Measurements from ENCODE around the gene ANKRD42.

Gene ANKRD42

GRCh38 chr11:83156144-83156995 lies 37.1 kb upstream of the ANKRD42 start:
- Histone ChIP-seq H4K20me1 (ENCODE audit: insufficient read depth, low read length) (peaks cover 19% of the 10 kb centered on the region), H3K4me3 (ENCODE audit: low read length) (peak overlapping the region; percentile 86), H2AFZ (ENCODE audit: low read length) (peak overlapping the region; percentile 56), H3K79me2 (ENCODE audit: low read length) (peaks cover 45% of the 10 kb centered on the region), H3K4me2 (ENCODE audit: low read depth, low read length) (peak overlapping the region; percentile 65), H3K9ac (ENCODE audit: low read length) (peak overlapping the region; percentile 77), H3K9me2 (replicated peaks; ENCODE audit: insufficient read depth, low read length) (no peaks in the 10 kb centered on the region), H3F3A (ENCODE audit: insufficient read depth, low read length) (peaks cover 42% of the 10 kb centered on the region), H3K4me1 (ENCODE audit: low read length) (peaks cover 20% of the 10 kb centered on the region), H3K27ac (ENCODE audit: low read length) (peak overlapping the region; percentile 89), H3K9me3 (replicated peaks; ENCODE audit: insufficient read depth, low read length) (no peaks in the 10 kb centered on the region), H3K27me3 (replicated peaks; ENCODE audit: insufficient read depth, low read length) (no peaks in the 10 kb centered on the region), H3K36me3 (replicated peaks; ENCODE audit: insufficient read depth, low read length) (no peaks in the 10 kb centered on the region; the same call in 1 of the 2 replicates)
- DNase-seq: peak; percentile 100
- TF ChIP-seq EZH2 (optimal IDR thresholded peaks at IDR 0.05; ENCODE audit: low read depth, low read length): no peak
- TF ChIP-seq EZH2phosphoT487 (IDR thresholded peaks at IDR 0.05; ENCODE audit: low read length): no peak
- TF ChIP-seq, protein P1, sequence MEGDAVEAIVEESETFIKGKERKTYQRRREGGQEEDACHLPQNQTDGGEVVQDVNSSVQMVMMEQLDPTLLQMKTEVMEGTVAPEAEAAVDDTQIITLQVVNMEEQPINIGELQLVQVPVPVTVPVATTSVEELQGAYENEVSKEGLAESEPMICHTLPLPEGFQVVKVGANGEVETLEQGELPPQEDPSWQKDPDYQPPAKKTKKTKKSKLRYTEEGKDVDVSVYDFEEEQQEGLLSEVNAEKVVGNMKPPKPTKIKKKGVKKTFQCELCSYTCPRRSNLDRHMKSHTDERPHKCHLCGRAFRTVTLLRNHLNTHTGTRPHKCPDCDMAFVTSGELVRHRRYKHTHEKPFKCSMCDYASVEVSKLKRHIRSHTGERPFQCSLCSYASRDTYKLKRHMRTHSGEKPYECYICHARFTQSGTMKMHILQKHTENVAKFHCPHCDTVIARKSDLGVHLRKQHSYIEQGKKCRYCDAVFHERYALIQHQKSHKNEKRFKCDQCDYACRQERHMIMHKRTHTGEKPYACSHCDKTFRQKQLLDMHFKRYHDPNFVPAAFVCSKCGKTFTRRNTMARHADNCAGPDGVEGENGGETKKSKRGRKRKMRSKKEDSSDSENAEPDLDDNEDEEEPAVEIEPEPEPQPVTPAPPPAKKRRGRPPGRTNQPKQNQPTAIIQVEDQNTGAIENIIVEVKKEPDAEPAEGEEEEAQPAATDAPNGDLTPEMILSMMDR (IDR thresholded peaks at IDR 0.05; ENCODE audit: low read length): no peak

GRCh38 chr11:83156996-83157593 lies 36.4 kb upstream of the ANKRD42 start, which contains the start of gene PCF11:
PCF11 (plus strand) TSS chr11:83157131; CDS start chr11:83157440, 309 bp downstream.
- peaks cover 52% of the 10 kb centered on the region for H3K79me2 ChIP-seq (ENCODE audit: low read length)
- H4K20me1 ChIP-seq (ENCODE audit: insufficient read depth, low read length): peaks cover 19% of the 10 kb centered on the region
- peak within 1 kb of the TSS; percentile 56 for H2AFZ ChIP-seq (ENCODE audit: low read length)
- H3K9me2 ChIP-seq (replicated peaks; ENCODE audit: insufficient read depth, low read length): no peaks in the 10 kb centered on the region
- no peaks in the 10 kb centered on the region for H3K9me3 ChIP-seq (replicated peaks; ENCODE audit: insufficient read depth, low read length)
- H3K4me1 ChIP-seq (ENCODE audit: low read length): peaks cover 27% of the 10 kb centered on the region
- peaks cover 49% of the 10 kb centered on the region for H3F3A ChIP-seq (ENCODE audit: insufficient read depth, low read length)
- TF ChIP-seq, protein P1 (IDR thresholded peaks at IDR 0.05; ENCODE audit: low read length): no peak
- TF ChIP-seq EZH2 (optimal IDR thresholded peaks at IDR 0.05; ENCODE audit: low read depth, low read length): no peak
- no peak for TF ChIP-seq EZH2phosphoT487 (IDR thresholded peaks at IDR 0.05; ENCODE audit: low read length)
- peak within 1 kb of the TSS; percentile 98 for H3K9ac ChIP-seq (ENCODE audit: low read length)
- H3K27me3 ChIP-seq (replicated peaks; ENCODE audit: insufficient read depth, low read length): no peaks in the 10 kb centered on the region
- H3K27ac ChIP-seq (ENCODE audit: low read length): peak within 1 kb of the TSS; percentile 89
- DNase-seq: no peak
- H3K36me3 ChIP-seq (replicated peaks; ENCODE audit: insufficient read depth, low read length): no peaks in the 10 kb centered on the region; the same call in 1 of the 2 replicates
- peak within 1 kb of the TSS; percentile 65 for H3K4me2 ChIP-seq (ENCODE audit: low read depth, low read length)
- H3K4me3 ChIP-seq (ENCODE audit: low read length): peak within 1 kb of the TSS; percentile 98

GRCh38 chr11:83157594-83158356 lies 35.7 kb upstream of the ANKRD42 start:
- H3K4me3 ChIP-seq (ENCODE audit: low read length): peak overlapping the region; percentile 98
- H3K4me2 ChIP-seq (ENCODE audit: low read depth, low read length): peak overlapping the region; percentile 40
- H4K20me1 ChIP-seq (ENCODE audit: insufficient read depth, low read length): peaks cover 19% of the 10 kb centered on the region
- H3K9me2 ChIP-seq (replicated peaks; ENCODE audit: insufficient read depth, low read length): no peaks in the 10 kb centered on the region
- no peak overlapping the region for H2AFZ ChIP-seq (ENCODE audit: low read length)
- H3K9me3 ChIP-seq (replicated peaks; ENCODE audit: insufficient read depth, low read length): no peaks in the 10 kb centered on the region
- TF ChIP-seq EZH2phosphoT487 (IDR thresholded peaks at IDR 0.05; ENCODE audit: low read length): no peak
- TF ChIP-seq EZH2 (optimal IDR thresholded peaks at IDR 0.05; ENCODE audit: low read depth, low read length): no peak
- TF ChIP-seq, protein P1 (IDR thresholded peaks at IDR 0.05; ENCODE audit: low read length): no peak
- peak overlapping the region; percentile 98 for H3K9ac ChIP-seq (ENCODE audit: low read length)
- H3K27ac ChIP-seq (ENCODE audit: low read length): peak overlapping the region; percentile 89
- peaks cover 33% of the 10 kb centered on the region for H3K4me1 ChIP-seq (ENCODE audit: low read length)
- peak; percentile 34 for DNase-seq
- peaks cover 59% of the 10 kb centered on the region for H3K79me2 ChIP-seq (ENCODE audit: low read length)
- H3K27me3 ChIP-seq (replicated peaks; ENCODE audit: insufficient read depth, low read length): no peaks in the 10 kb centered on the region
- peaks cover 53% of the 10 kb centered on the region for H3F3A ChIP-seq (ENCODE audit: insufficient read depth, low read length)
- H3K36me3 ChIP-seq (replicated peaks; ENCODE audit: insufficient read depth, low read length): no peaks in the 10 kb centered on the region; the same call in 1 of the 2 replicates

All from MM.1S (cell line).